ENCODE results near the gene SLC9A8. TPM values are rescaled to one million over a fixed set of nuclear protein-coding genes. Genes with fewer than 3 reads are reported as not detected.

SLC9A8 gene
- total and polyA plus RNA-seq, 2 donors (not counting 1 experiment from before 2014, with no cell fraction given) = 17.8 to 29.7 TPM

DNA sequence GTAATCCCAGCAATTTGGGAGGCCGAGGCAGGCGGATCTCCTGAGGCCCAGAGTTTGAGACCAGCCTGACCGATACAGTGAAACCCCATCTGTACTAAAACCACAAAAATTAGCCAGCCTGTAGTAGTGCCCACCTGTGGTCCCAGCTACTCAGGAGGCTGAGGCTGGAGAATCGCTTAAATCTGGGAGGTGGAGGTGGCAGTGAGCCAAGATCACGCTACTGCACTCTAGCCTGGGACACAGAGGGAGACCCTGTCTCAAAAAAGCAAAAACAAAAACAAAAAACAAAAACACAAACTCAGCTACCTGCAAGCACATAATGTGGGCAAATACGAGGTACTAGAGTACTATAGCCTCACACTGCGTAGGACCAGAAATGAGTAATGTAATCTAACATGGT is 106.4 kb downstream of the SLC9A8 start:
- Histone ChIP-seq H3K4me2 (replicated peaks; ENCODE audit: low read depth, low read length, poor library complexity, severe bottlenecking) (no peak overlapping the region), H3K9ac (ENCODE audit: low read length) (no peak overlapping the region), H4K20me1 (ENCODE audit: control insufficient read depth, insufficient read depth, low read length, poor library complexity, severe bottlenecking) (peaks cover 8% of the 10 kb centered on the region), H3K79me2 (ENCODE audit: control insufficient read depth, insufficient read depth, low read length) (peaks cover 26% of the 10 kb centered on the region), H3K4me1 (ENCODE audit: control insufficient read depth in 2 of 2, insufficient read depth in 2 of 2, low read length in 2 of 2) (peaks cover 9 to 19% of the 10 kb centered on the region in 2 donors), H3K27ac (ENCODE audit: low read length in 2 of 2) (no peak overlapping the region), H3K9me3 (ENCODE audit: control extremely low read depth in 1 of 3, control insufficient read depth in 2 of 3, insufficient read depth in 1 of 3, low read length in 2 of 3) (no peaks in the 10 kb centered on the region), H3K4me3 (ENCODE audit: control extremely low read depth in 1 of 5, extremely low read depth in 1 of 5, insufficient read depth in 1 of 5, low read depth in 2 of 5, low read length in 4 of 5) (no peak overlapping the region), H3K36me3 (replicated peaks in 1 of 2; ENCODE audit: control extremely low read depth in 1 of 2, control insufficient read depth in 1 of 2, extremely low read depth in 1 of 2, insufficient read depth in 2 of 2, low read length in 1 of 2) (no peaks in the 10 kb centered on the region), H2AFZ (ENCODE audit: insufficient read depth, low read depth, low read length, poor library complexity, severe bottlenecking) (no peak overlapping the region), H3K27me3 (replicated peaks in 1 of 4; ENCODE audit: control extremely low read depth in 1 of 4, control insufficient read depth in 3 of 4, insufficient read depth in 4 of 4, low read length in 3 of 4) (peaks cover 0 to 4% (median 0%) of the 10 kb centered on the region in 4 experiments)
- no CpG with 5 or more reads among the region's 7 CpGs for WGBS (ENCODE audit: insufficient coverage)
- no peak for ATAC-seq (ENCODE audit: low read depth)
- CTCF ChIA-PET = no interaction called here
- DNase-seq = no peak
- no peak for TF ChIP-seq EZH2 (IDR thresholded peaks at IDR 0.05; ENCODE audit: borderline replicate concordance, insufficient read depth, low read depth, low read length, poor library complexity, severe bottlenecking)
- TF ChIP-seq, protein P1, sequence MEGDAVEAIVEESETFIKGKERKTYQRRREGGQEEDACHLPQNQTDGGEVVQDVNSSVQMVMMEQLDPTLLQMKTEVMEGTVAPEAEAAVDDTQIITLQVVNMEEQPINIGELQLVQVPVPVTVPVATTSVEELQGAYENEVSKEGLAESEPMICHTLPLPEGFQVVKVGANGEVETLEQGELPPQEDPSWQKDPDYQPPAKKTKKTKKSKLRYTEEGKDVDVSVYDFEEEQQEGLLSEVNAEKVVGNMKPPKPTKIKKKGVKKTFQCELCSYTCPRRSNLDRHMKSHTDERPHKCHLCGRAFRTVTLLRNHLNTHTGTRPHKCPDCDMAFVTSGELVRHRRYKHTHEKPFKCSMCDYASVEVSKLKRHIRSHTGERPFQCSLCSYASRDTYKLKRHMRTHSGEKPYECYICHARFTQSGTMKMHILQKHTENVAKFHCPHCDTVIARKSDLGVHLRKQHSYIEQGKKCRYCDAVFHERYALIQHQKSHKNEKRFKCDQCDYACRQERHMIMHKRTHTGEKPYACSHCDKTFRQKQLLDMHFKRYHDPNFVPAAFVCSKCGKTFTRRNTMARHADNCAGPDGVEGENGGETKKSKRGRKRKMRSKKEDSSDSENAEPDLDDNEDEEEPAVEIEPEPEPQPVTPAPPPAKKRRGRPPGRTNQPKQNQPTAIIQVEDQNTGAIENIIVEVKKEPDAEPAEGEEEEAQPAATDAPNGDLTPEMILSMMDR (IDR thresholded peaks at IDR 0.05) = no peak
- Mint-ChIP-seq H3K4me1 (peaks cover 20% of the 10 kb centered on the region), H3K27ac (no peak overlapping the region), H3K9me3 (ENCODE audit: insufficient read depth) (no peaks in the 10 kb centered on the region), H3K27me3 (peaks cover under 1% of the 10 kb centered on the region), H3K4me3 (no peak overlapping the region)
- POLR2A ChIA-PET = interaction anchor here (0.6 kb wide), 1 partner anchor 39 kb away, joined by 4 read pairs; no protein-coding TSS in a partner anchor
- intact Hi-C loops (cut with micrococcal nuclease) = loop anchor here (5.0 to 10.0 kb wide), 2 partner anchors 204 to 997 kb away; partner anchors contain the start of genes ARFGEF2 and B4GALT5

DNA sequence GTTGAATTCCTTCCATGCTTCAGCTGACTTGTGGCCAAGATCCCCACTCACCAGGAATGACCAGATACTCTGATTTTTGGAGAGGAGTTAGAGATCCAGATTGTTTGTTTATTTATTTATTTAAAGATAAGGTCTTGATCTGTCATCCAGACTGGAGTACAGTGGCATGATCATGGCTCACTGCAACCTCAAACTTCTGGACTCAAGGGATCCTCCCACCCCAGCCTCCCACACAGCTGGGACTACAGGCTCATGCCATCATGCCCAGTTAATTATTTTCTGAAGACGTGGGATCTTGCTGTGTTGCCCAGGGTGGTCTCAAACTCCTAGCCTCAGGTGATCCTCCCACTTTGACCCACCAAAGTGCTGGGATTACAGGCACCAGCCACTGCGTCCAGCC is 106.8 kb downstream of the SLC9A8 start:
- no peak overlapping the region for H2AFZ ChIP-seq (ENCODE audit: insufficient read depth, low read depth, low read length, poor library complexity, severe bottlenecking)
- no peaks in the 10 kb centered on the region for H3K36me3 ChIP-seq (replicated peaks in 1 of 2; ENCODE audit: control extremely low read depth in 1 of 2, control insufficient read depth in 1 of 2, extremely low read depth in 1 of 2, insufficient read depth in 2 of 2, low read length in 1 of 2)
- no peak overlapping the region for H3K9ac ChIP-seq (ENCODE audit: low read length)
- H3K27ac ChIP-seq (ENCODE audit: low read length in 2 of 2) = no peak overlapping the region
- peaks cover 15% of the 10 kb centered on the region for H3K4me1 Mint-ChIP-seq
- TF ChIP-seq, protein P1 (IDR thresholded peaks at IDR 0.05) = no peak
- TF ChIP-seq EZH2 (IDR thresholded peaks at IDR 0.05; ENCODE audit: borderline replicate concordance, insufficient read depth, low read depth, low read length, poor library complexity, severe bottlenecking) = no peak
- H4K20me1 ChIP-seq (ENCODE audit: control insufficient read depth, insufficient read depth, low read length, poor library complexity, severe bottlenecking) = peaks cover 4% of the 10 kb centered on the region
- H3K4me2 ChIP-seq (replicated peaks; ENCODE audit: low read depth, low read length, poor library complexity, severe bottlenecking) = no peak overlapping the region
- DNase-seq (no peak), ATAC-seq (ENCODE audit: low read depth) (no peak)
- H3K27me3 Mint-ChIP-seq = peaks cover 4% of the 10 kb centered on the region
- no peak overlapping the region for H3K4me3 Mint-ChIP-seq
- no peaks in the 10 kb centered on the region for H3K9me3 ChIP-seq (ENCODE audit: control extremely low read depth in 1 of 3, control insufficient read depth in 2 of 3, insufficient read depth in 1 of 3, low read length in 2 of 3)
- H3K27ac Mint-ChIP-seq = no peak overlapping the region
- ChIA-PET POLR2A (interaction anchor here (0.6 kb wide), 1 partner anchor 39 kb away, joined by 4 read pairs; no protein-coding TSS in a partner anchor), CTCF (no interaction called here)
- no peak overlapping the region for H3K4me3 ChIP-seq (ENCODE audit: control extremely low read depth in 1 of 5, extremely low read depth in 1 of 5, insufficient read depth in 1 of 5, low read depth in 2 of 5, low read length in 4 of 5)
- intact Hi-C loops (cut with micrococcal nuclease) = loop anchor here (5.0 to 10.0 kb wide), 2 partner anchors 205 to 997 kb away; partner anchors contain the start of genes ARFGEF2 and B4GALT5
- no peaks in the 10 kb centered on the region for H3K9me3 Mint-ChIP-seq (ENCODE audit: insufficient read depth)
- H3K4me1 ChIP-seq (ENCODE audit: control insufficient read depth in 2 of 2, insufficient read depth in 2 of 2, low read length in 2 of 2) = peaks cover 4 to 15% of the 10 kb centered on the region in 2 donors
- 100% methylated on average over 1 of the region's 2 CpGs for WGBS (ENCODE audit: insufficient coverage)
- H3K27me3 ChIP-seq (replicated peaks in 1 of 4; ENCODE audit: control extremely low read depth in 1 of 4, control insufficient read depth in 3 of 4, insufficient read depth in 4 of 4, low read length in 3 of 4) = peaks cover 0 to 4% (median 0%) of the 10 kb centered on the region in 4 experiments
- peaks cover 22% of the 10 kb centered on the region for H3K79me2 ChIP-seq (ENCODE audit: control insufficient read depth, insufficient read depth, low read length)

All from B cell (primary cell).